H1 (cell line): Measurements from ENCODE around the gene KCNAB3. TPM values are rescaled to one million over a fixed set of nuclear protein-coding genes. Genes with fewer than 3 reads are reported as not detected.
A peak's percentile ranks its signal among the peaks of the same experiment; 100 is the strongest.

ENCODE experiments used
- CHD2 ChIP-seq: IDR thresholded peaks from 2 replicates; pipeline ENCODE4 v1.6.1; 2012; ENCODE audit warnings: low read length, improper control_type of control experiment
- CREB1 ChIP-seq: IDR thresholded peaks from 2 replicates; pipeline ENCODE4 v1.6.1; 2012; ENCODE audit warnings: inconsistent platforms
- EGR1 ChIP-seq: IDR thresholded peaks from 2 replicates; pipeline ENCODE4 v1.6.1; 2011; ENCODE audit warnings: low read depth, low read length, borderline replicate concordance
- POLR2AphosphoS5 ChIP-seq: IDR thresholded peaks from 2 replicates; pipeline ENCODE4 v1.6.1; 2011; ENCODE audit warnings: low read depth, low read length
- POU5F1 ChIP-seq: IDR thresholded peaks from 2 replicates; pipeline ENCODE4 v1.6.1; 2011; ENCODE audit warnings: low read depth, mild to moderate bottlenecking, low read length, moderate library complexity
- SP2 ChIP-seq: IDR thresholded peaks from 2 replicates; pipeline ENCODE4 v1.6.1; 2012; ENCODE audit warnings: mild to moderate bottlenecking, low read length, inconsistent platforms
- SUZ12 ChIP-seq: fragments of 200-600 bp; sonication (generic); IDR thresholded peaks from 2 replicates; pipeline ENCODE4 v1.6.1; 2012; ENCODE audit warnings: mild to moderate bottlenecking, inconsistent platforms, low read length, moderate library complexity, mixed read lengths
- TBP ChIP-seq: IDR thresholded peaks from 2 replicates; pipeline ENCODE4 v1.6.1; 2011; ENCODE audit warnings: low read depth, low read length, improper control_type of control experiment
- polyA plus RNA-seq, 7 experiments: library from polyadenylated mRNA; depleted of rRNA in 3 of 7; stranded (reverse) in 5 of 7; unstranded in 2 of 7; fragments of >200 nt in 5 of 7; fragments of 200-250 nt in 2 of 7; gene quantifications; 1 replicate in 5 of 7; 2 replicates in 1 of 7; 4 replicates in 1 of 7; pipeline versions ENCODE4 v1.2.1 to v1.2.3, GENCODE V29; 2011 to 2013; ENCODE audit warnings: missing spikeins in 2 of 7, mixed read lengths in 2 of 7
- total RNA-seq: library from RNA; stranded (reverse); fragmentation: NEBNext Ultra II Directional; extraction: Animal tissue kit (Norgen Biotek cat#: 25700); gene quantifications from 2 replicates; pipeline ENCODE4 v1.2.1, GENCODE V29; 2021
- TF ChIP-seq, protein P1 (sequence below): fragments of 300-600 bp; sonication (generic); IDR thresholded peaks from 2 replicates; pipeline ENCODE4 v1.7.1; 2012; ENCODE audit warnings: low read length, moderate library complexity, mild to moderate bottlenecking, inconsistent platforms; ENCODE audit not compliant: insufficient replicate concordance
- TF ChIP-seq, protein P2 (sequence below): IDR thresholded peaks from 2 replicates; pipeline ENCODE4 v1.6.1; 2012; ENCODE audit warnings: inconsistent platforms

The KCNAB3 gene
- total and polyA plus RNA-seq, 2 of the 8 experiments (the other 6 are each of a cell fraction or from before 2014, with no cell fraction given): 1.7 to 2.4 TPM

DNA sequence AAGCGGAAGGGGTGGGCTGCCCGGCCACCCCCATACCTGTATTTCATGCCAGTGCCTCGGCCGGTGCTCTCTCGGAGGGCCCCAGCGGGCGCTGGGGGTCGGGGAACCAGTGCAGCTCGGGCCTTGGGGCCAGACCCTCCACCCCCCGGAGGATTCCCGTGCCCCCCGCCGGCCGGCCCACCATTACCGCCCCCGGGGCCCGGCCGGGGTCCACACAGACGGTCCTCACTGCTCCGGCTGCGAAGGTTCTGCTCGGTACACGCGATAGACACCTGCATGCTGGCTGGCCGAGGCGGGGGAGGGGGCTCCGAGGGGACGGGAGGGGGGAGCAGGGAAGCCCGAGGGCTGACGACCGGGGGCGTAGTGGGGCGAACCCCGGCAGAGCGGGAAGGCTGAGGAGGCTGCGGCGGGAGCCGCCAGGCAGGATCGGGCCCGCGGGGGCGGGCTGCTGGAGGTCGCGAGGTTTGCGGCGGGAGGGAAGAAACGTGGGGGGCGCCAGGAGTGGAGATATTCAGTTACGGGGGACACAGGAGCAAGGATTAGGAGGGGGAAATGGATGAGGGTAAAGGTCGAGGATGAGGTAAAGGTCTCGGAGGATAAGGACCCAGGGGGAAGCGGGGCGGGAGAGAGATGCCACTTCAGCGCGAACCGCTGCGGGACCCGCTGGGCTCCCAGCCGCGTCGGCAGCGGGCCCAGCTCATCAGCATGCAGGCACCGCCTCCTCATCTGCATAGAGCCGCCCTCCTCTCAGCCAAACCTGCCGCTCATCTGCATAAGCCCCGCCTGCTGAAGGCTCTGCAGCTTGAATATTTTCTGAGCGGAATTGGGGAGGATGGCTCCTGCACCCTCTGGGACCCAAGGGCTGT is at the start of gene KCNAB3 (continued):
- TF ChIP-seq, protein P1, sequence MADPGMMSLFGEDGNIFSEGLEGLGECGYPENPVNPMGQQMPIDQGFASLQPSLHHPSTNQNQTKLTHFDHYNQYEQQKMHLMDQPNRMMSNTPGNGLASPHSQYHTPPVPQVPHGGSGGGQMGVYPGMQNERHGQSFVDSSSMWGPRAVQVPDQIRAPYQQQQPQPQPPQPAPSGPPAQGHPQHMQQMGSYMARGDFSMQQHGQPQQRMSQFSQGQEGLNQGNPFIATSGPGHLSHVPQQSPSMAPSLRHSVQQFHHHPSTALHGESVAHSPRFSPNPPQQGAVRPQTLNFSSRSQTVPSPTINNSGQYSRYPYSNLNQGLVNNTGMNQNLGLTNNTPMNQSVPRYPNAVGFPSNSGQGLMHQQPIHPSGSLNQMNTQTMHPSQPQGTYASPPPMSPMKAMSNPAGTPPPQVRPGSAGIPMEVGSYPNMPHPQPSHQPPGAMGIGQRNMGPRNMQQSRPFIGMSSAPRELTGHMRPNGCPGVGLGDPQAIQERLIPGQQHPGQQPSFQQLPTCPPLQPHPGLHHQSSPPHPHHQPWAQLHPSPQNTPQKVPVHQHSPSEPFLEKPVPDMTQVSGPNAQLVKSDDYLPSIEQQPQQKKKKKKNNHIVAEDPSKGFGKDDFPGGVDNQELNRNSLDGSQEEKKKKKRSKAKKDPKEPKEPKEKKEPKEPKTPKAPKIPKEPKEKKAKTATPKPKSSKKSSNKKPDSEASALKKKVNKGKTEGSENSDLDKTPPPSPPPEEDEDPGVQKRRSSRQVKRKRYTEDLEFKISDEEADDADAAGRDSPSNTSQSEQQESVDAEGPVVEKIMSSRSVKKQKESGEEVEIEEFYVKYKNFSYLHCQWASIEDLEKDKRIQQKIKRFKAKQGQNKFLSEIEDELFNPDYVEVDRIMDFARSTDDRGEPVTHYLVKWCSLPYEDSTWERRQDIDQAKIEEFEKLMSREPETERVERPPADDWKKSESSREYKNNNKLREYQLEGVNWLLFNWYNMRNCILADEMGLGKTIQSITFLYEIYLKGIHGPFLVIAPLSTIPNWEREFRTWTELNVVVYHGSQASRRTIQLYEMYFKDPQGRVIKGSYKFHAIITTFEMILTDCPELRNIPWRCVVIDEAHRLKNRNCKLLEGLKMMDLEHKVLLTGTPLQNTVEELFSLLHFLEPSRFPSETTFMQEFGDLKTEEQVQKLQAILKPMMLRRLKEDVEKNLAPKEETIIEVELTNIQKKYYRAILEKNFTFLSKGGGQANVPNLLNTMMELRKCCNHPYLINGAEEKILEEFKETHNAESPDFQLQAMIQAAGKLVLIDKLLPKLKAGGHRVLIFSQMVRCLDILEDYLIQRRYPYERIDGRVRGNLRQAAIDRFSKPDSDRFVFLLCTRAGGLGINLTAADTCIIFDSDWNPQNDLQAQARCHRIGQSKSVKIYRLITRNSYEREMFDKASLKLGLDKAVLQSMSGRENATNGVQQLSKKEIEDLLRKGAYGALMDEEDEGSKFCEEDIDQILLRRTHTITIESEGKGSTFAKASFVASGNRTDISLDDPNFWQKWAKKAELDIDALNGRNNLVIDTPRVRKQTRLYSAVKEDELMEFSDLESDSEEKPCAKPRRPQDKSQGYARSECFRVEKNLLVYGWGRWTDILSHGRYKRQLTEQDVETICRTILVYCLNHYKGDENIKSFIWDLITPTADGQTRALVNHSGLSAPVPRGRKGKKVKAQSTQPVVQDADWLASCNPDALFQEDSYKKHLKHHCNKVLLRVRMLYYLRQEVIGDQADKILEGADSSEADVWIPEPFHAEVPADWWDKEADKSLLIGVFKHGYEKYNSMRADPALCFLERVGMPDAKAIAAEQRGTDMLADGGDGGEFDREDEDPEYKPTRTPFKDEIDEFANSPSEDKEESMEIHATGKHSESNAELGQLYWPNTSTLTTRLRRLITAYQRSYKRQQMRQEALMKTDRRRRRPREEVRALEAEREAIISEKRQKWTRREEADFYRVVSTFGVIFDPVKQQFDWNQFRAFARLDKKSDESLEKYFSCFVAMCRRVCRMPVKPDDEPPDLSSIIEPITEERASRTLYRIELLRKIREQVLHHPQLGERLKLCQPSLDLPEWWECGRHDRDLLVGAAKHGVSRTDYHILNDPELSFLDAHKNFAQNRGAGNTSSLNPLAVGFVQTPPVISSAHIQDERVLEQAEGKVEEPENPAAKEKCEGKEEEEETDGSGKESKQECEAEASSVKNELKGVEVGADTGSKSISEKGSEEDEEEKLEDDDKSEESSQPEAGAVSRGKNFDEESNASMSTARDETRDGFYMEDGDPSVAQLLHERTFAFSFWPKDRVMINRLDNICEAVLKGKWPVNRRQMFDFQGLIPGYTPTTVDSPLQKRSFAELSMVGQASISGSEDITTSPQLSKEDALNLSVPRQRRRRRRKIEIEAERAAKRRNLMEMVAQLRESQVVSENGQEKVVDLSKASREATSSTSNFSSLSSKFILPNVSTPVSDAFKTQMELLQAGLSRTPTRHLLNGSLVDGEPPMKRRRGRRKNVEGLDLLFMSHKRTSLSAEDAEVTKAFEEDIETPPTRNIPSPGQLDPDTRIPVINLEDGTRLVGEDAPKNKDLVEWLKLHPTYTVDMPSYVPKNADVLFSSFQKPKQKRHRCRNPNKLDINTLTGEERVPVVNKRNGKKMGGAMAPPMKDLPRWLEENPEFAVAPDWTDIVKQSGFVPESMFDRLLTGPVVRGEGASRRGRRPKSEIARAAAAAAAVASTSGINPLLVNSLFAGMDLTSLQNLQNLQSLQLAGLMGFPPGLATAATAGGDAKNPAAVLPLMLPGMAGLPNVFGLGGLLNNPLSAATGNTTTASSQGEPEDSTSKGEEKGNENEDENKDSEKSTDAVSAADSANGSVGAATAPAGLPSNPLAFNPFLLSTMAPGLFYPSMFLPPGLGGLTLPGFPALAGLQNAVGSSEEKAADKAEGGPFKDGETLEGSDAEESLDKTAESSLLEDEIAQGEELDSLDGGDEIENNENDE: no peak
- TF ChIP-seq EGR1 (peak; percentile 65; the same call in 1 of the 2 replicates), CHD2 (peak; percentile 29), POLR2AphosphoS5 (no peak), SP2 (no peak), TBP (no peak), CREB1 (peak; percentile 62; the same call in 1 of the 2 replicates), POU5F1 (no peak), SUZ12 (peak; percentile 43)
- TF ChIP-seq, protein P2, sequence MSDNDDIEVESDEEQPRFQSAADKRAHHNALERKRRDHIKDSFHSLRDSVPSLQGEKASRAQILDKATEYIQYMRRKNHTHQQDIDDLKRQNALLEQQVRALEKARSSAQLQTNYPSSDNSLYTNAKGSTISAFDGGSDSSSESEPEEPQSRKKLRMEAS: no peak
